ENCODE results near the gene SELE. TPM values are rescaled to one million over a fixed set of nuclear protein-coding genes. Genes with fewer than 3 reads are reported as not detected.

SELE gene
- total RNA-seq, 1 donor from 2014 or later: 9.0 TPM

DNA sequence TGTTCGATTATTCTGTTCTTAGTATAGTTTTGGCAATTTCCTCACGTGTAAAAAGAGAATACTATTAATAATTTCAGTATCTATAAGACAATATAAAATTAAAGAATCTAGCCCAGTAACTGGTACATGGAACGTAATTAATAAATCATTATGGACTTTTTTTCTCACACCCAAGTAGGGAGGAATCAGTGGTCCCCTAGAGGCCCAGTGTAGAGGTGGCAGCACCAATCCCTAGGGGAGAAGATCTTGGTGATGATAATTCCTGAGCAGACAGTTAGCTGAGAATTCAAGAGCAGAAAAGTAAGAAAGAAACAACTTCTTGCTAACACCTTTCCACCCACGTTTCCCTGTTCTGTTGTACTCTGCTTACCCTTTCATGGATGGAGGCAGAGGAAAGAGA lies 19.7 kb upstream of the SELE start:
- Histone ChIP-seq H3K36me3 (no peaks in the 10 kb centered on the region), H3K27ac (no peak overlapping the region), H3K4me1 (no peaks in the 10 kb centered on the region), H3K9me3 (no peaks in the 10 kb centered on the region), H3K4me3 (no peak overlapping the region), H3K27me3 (no peaks in the 10 kb centered on the region)
- no peak for DNase-seq (ENCODE audit: low spot score in 2 of 2)
- TF ChIP-seq, protein P1, sequence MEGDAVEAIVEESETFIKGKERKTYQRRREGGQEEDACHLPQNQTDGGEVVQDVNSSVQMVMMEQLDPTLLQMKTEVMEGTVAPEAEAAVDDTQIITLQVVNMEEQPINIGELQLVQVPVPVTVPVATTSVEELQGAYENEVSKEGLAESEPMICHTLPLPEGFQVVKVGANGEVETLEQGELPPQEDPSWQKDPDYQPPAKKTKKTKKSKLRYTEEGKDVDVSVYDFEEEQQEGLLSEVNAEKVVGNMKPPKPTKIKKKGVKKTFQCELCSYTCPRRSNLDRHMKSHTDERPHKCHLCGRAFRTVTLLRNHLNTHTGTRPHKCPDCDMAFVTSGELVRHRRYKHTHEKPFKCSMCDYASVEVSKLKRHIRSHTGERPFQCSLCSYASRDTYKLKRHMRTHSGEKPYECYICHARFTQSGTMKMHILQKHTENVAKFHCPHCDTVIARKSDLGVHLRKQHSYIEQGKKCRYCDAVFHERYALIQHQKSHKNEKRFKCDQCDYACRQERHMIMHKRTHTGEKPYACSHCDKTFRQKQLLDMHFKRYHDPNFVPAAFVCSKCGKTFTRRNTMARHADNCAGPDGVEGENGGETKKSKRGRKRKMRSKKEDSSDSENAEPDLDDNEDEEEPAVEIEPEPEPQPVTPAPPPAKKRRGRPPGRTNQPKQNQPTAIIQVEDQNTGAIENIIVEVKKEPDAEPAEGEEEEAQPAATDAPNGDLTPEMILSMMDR (IDR thresholded peaks at IDR 0.05): no peak
- intact Hi-C loops (cut with DNase I): no loop called here

DNA sequence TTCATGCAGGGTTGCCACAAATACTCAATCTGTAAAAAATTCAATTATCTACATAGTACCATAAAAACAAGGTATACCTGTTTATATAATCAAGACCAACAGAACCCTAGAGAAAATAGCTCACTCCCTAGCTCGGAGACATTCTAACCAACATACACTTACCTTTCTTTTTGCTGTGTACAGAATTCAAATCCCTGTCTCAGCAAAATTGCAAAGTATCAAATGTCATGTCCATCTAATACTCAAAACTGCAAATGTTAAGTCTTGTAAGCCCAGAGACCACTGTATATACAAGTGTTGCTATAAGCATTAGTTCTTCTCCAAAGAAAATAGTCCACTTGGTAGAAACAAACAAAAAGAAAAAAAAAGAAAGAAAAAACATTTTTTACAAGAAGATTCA lies 16.2 kb upstream of the SELE start:
- TF ChIP-seq, protein P1 (IDR thresholded peaks at IDR 0.05): no peak
- intact Hi-C loops (cut with DNase I): no loop called here
- H3K27me3 ChIP-seq: no peaks in the 10 kb centered on the region
- no peaks in the 10 kb centered on the region for H3K36me3 ChIP-seq
- no peaks in the 10 kb centered on the region for H3K4me1 ChIP-seq
- no peaks in the 10 kb centered on the region for H3K9me3 ChIP-seq
- no peak overlapping the region for H3K27ac ChIP-seq
- DNase-seq (ENCODE audit: low spot score in 2 of 2): no peak
- H3K4me3 ChIP-seq: no peak overlapping the region

DNA sequence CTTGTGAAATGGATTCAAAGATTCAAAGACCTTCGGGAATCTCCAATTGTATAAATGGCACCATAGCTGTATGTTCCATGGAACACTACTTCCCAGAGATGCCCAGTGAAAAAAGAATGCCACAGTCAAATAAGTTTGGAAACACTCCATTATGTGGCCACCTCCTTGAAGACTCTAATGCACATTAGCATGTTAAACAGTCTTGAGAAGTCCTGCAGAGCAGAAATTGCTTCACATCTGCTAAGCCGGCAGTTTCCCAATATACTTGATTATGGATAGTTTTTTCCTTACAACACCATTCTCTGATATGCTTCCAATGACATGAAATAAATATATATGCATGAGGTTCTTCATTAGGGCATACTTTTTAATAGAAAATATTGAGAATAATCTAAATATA lies 12.7 kb upstream of the SELE start:
- intact Hi-C loops (cut with DNase I): no loop called here
- Histone ChIP-seq H3K9me3 (no peaks in the 10 kb centered on the region), H3K27me3 (no peaks in the 10 kb centered on the region), H3K27ac (no peak overlapping the region), H3K4me3 (no peak overlapping the region), H3K4me1 (no peaks in the 10 kb centered on the region), H3K36me3 (no peaks in the 10 kb centered on the region)
- no peak for DNase-seq (ENCODE audit: low spot score in 2 of 2)
- TF ChIP-seq, protein P1 (IDR thresholded peaks at IDR 0.05): no peak

DNA sequence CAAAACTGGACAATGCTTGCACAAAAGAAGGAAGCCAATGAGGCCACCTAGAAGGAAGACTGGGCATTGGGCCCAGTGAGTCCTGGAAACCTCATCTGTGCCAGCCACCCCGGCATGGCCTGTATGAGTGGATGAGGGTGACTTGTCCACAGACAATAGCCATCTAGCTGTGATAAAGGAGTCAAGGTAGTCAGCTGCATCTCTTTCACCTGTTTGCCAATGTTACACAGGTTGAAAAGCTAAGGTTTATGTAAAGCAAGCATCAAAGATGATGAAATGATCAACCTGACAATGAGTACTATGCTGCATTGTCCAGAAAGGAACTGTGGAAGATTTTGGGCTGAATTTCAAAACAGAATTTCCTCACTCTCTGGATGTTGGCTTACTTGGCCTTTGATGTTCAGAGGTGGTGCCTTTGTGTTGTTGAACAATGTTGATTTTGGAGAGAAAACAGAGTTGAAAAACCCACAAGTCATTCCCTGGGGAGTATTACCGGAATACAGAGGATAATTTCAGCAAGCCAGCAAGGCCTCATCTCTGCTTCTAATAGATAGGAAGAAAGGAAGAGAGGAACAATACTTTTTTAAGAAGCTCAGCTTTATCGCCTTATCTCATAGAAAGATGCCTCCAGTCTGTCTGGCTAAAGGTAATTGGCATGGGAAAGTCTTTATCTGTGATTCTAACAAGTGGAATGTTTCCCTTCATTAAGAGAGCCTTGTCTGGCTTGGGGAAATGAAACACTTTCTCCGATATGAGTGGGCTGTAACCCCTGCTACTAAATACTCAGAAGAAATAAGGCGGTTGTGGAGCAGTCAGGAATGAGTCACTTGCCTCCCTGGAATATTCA lies 11.4 kb upstream of the SELE start:
- Histone ChIP-seq H3K36me3 (no peaks in the 10 kb centered on the region), H3K27me3 (no peaks in the 10 kb centered on the region), H3K9me3 (no peaks in the 10 kb centered on the region), H3K27ac (no peak overlapping the region), H3K4me3 (no peak overlapping the region), H3K4me1 (peaks cover 0 to 6% of the 10 kb centered on the region in 2 donors)
- DNase-seq (ENCODE audit: low spot score in 2 of 2): no peak
- TF ChIP-seq, protein P1 (IDR thresholded peaks at IDR 0.05): no peak
- intact Hi-C loops (cut with DNase I): no loop called here

DNA sequence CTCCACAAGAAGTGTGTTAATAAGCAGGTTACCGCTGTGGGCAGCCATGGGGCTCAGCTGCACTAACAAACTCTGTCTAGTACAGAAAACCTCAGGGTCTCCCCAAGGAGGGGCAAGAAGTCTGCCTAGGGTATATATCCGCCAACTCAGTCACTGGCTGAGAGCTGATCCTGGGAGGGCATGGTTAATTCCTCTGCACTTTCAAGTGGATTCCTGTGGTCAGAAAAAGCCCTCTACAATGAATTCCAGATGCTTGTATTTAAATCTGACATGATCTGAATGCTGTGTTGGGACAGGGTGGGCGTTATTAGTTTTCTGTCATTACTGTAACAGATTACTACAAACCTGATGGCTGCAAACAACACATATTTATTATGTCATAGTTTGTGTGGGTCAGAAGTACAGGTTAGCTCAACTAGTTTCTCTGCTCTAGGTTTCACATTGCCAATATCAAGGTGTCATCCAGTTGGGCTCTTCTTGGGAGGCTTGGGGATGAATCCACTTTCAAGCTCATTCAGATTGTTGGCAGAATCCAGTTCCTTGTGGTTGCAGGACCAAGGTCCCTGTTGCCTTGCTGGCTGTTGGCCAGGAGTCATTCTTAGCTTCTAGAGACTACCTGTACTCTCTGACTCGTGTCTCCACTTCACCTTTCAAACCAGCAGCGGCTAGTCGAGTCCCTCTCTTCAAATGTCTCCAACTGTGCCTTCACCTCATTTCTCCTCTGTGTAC lies 8.0 kb upstream of the SELE start:
- Histone ChIP-seq H3K36me3 (no peaks in the 10 kb centered on the region), H3K4me3 (no peak overlapping the region), H3K27me3 (no peaks in the 10 kb centered on the region), H3K4me1 (peaks cover 0 to 10% of the 10 kb centered on the region in 2 donors), H3K27ac (no peak overlapping the region), H3K9me3 (no peaks in the 10 kb centered on the region)
- intact Hi-C loops (cut with DNase I): no loop called here
- TF ChIP-seq, protein P1 (IDR thresholded peaks at IDR 0.05): no peak
- DNase-seq (ENCODE audit: low spot score in 2 of 2): no peak

All from ascending aorta (tissue), 2 donors.